Mesodermal cell (in vitro differentiated cells): Measurements from ENCODE around the gene TMUB2.

Experiments used
- H3K27ac ChIP-seq: 2 replicates; pipeline ENCODE4 v1.7.0; 2013; ENCODE audit warnings: mild to moderate bottlenecking, low read depth, low read length, moderate library complexity; ENCODE audit not compliant: severe bottlenecking
- H3K36me3 ChIP-seq: 2 replicates; pipeline ENCODE4 v1.7.1; 2013; ENCODE audit warnings: mild to moderate bottlenecking, low read length, moderate library complexity; ENCODE audit not compliant: control insufficient read depth, insufficient read depth
- H3K4me1 ChIP-seq: one replicate; pipeline ENCODE4 v1.7.1; 2013; ENCODE audit warnings: mild to moderate bottlenecking, low read length; ENCODE audit not compliant: insufficient read depth, control insufficient read depth, poor library complexity, severe bottlenecking
- H3K4me3 ChIP-seq: 2 replicates; pipeline ENCODE4 v1.7.0; 2013; ENCODE audit warnings: low read length, control low read depth, mild to moderate bottlenecking; ENCODE audit not compliant: insufficient read depth, poor library complexity, severe bottlenecking; ENCODE audit errors: extremely low read depth
- H3K9me3 ChIP-seq: 2 replicates; pipeline ENCODE4 v1.7.1; 2013; ENCODE audit warnings: mild to moderate bottlenecking, low read length, moderate library complexity; ENCODE audit not compliant: control insufficient read depth
- WGBS, 2 experiments: methylation state at CpG; one replicate each; pipeline ENCODE4 v1.1.5; 2013; ENCODE audit warnings: missing lambda C conversion rate in 2 of 2; ENCODE audit not compliant: insufficient coverage in 2 of 2; 5-methylcytosine and 5-hydroxymethylcytosine counted together

The TMUB2 gene

DNA sequence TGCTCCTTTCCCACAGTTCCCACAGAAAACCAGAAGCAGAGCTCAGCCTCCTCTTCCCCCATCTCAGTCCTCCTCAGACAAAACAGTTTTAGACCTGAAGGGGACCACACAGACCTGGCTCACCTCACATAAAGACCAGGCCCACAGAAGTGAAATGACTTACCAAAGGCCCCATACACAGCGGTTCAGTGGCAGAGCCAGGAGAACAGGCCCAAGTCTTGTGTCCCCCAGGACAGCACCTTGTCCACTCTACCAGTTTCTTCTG is 27.4 kb downstream of the TMUB2 start:
- Histone ChIP-seq H3K9me3 (no peaks in the 10 kb centered on the region), H3K4me1 (peaks cover 13% of the 10 kb centered on the region), H3K27ac (no peak overlapping the region), H3K4me3 (no peak overlapping the region), H3K36me3 (peaks cover 72% of the 10 kb centered on the region)
- no CpG with 5 or more reads among the region's 1 CpG for WGBS, 2 experiments

- H3K9me3 ChIP-seq = no peaks in the 10 kb centered on the region
- no peak overlapping the region for H3K27ac ChIP-seq
- H3K36me3 ChIP-seq = peaks cover 64% of the 10 kb centered on the region
- peaks cover 11% of the 10 kb centered on the region for H3K4me1 ChIP-seq
- 98% methylated on average over 5 to 6 of the region's 6 CpGs for WGBS, 2 experiments
- no peak overlapping the region for H3K4me3 ChIP-seq
These were observed 28.1 kb downstream of the TMUB2 start for GRCh38 chr17:44214896-44215295.

- Histone ChIP-seq H3K9me3 (no peaks in the 10 kb centered on the region), H3K4me1 (peaks cover 8% of the 10 kb centered on the region), H3K36me3 (peaks cover 56% of the 10 kb centered on the region), H3K27ac (no peak overlapping the region), H3K4me3 (no peak overlapping the region)
- WGBS, 2 experiments = 95 to 96% methylated on average over 2 to 4 of the region's 5 CpGs
These were observed 29.4 kb downstream of the TMUB2 start for GRCh38 chr17:44216173-44216572.

DNA sequence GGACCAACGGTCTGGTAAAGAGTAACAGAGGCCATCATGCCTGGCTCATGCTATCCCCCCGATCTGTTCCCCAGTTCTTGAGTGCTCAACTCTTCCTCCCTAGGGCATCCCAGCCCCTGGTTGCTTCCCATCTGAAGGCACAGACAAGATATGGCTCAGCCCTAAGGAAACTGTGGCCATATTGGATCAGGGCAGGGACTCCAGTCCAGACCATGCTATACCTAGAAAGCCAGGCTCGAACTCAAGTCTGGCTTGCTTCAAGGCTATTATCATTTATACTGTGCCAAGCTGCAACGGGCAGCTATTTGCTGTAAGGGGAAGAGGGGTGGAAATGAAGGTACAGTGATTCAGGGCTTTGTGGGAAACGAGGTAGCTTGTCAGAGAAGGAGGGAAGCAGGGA is 29.9 kb downstream of the TMUB2 start:
- Histone ChIP-seq H3K4me3 (no peak overlapping the region), H3K4me1 (peaks cover 8% of the 10 kb centered on the region), H3K9me3 (no peaks in the 10 kb centered on the region), H3K27ac (no peak overlapping the region), H3K36me3 (peaks cover 51% of the 10 kb centered on the region)
- WGBS, 2 experiments = 95 to 97% methylated on average over 5 of the region's 5 CpGs

GRCh38 chr17:44217738-44218343 is 31.1 kb downstream of the TMUB2 start:
- H3K36me3 ChIP-seq = peaks cover 41% of the 10 kb centered on the region
- WGBS, 2 experiments = 23% methylated on average over 10 of the region's 10 CpGs; no CpG with 5 or more reads in 1 of the 2 experiments
- no peaks in the 10 kb centered on the region for H3K9me3 ChIP-seq
- H3K4me3 ChIP-seq = peak overlapping the region; percentile 72
- H3K4me1 ChIP-seq = peaks cover 8% of the 10 kb centered on the region
- peak overlapping the region; percentile 86 for H3K27ac ChIP-seq

GRCh38 chr17:44218344-44219107 is 31.8 kb downstream of the TMUB2 start:
- peak overlapping the region; percentile 86 for H3K27ac ChIP-seq
- 0% methylated on average over 10 to 35 of the region's 89 CpGs for WGBS, 2 experiments
- peaks cover 36% of the 10 kb centered on the region for H3K36me3 ChIP-seq
- no peaks in the 10 kb centered on the region for H3K9me3 ChIP-seq
- H3K4me1 ChIP-seq = peaks cover 8% of the 10 kb centered on the region
- peak overlapping the region; percentile 72 for H3K4me3 ChIP-seq

DNA sequence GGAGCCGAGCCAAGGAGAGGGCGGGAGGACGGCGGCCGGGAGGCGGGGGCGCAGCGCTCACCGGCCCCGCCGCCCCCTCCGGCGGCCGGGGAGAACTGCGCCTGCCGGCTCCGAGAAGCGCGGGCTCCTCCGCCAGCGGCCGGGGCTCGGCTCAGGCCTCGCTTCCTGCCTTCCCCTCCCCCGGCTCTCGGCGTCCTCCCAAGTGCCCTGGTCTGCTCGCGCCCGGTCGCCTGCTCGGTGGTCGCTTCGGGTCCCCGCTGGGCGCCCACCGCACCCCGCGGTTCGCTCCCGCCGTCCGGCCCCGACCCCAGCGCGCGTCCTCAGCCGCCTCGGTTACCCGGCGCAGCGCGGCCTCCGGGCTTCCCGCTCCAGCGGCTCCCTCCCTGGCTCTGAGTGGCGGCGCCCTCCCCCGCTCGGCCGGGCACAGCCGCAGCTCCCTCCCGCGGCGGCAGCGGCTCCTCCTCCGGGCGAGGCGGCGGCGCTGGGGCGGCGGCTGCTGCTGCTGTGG is 32.4 kb downstream of the TMUB2 start:
- 0% methylated on average over 37 to 69 of the region's 73 CpGs for WGBS, 2 experiments
- peak overlapping the region; percentile 72 for H3K4me3 ChIP-seq
- H3K36me3 ChIP-seq = peaks cover 34% of the 10 kb centered on the region
- H3K9me3 ChIP-seq = no peaks in the 10 kb centered on the region
- peaks cover 8% of the 10 kb centered on the region for H3K4me1 ChIP-seq
- H3K27ac ChIP-seq = peak overlapping the region; percentile 86

- Histone ChIP-seq H3K4me3 (peak within 1 kb of the TSS; percentile 72), H3K27ac (peak within 1 kb of the TSS; percentile 86), H3K36me3 (peaks cover 28% of the 10 kb centered on the region), H3K4me1 (peaks cover 8% of the 10 kb centered on the region), H3K9me3 (no peaks in the 10 kb centered on the region)
- 0% methylated on average over 5 to 33 of the region's 76 CpGs for WGBS, 2 experiments
These were observed 32.9 kb downstream of the TMUB2 start, which contains the start of gene UBTF for GRCh38 chr17:44219616-44220212. Gene UBTF, minus strand, starts transcription at chr17:44219675. Its CDS starts 1,446 bp downstream, at chr17:44218229.

DNA sequence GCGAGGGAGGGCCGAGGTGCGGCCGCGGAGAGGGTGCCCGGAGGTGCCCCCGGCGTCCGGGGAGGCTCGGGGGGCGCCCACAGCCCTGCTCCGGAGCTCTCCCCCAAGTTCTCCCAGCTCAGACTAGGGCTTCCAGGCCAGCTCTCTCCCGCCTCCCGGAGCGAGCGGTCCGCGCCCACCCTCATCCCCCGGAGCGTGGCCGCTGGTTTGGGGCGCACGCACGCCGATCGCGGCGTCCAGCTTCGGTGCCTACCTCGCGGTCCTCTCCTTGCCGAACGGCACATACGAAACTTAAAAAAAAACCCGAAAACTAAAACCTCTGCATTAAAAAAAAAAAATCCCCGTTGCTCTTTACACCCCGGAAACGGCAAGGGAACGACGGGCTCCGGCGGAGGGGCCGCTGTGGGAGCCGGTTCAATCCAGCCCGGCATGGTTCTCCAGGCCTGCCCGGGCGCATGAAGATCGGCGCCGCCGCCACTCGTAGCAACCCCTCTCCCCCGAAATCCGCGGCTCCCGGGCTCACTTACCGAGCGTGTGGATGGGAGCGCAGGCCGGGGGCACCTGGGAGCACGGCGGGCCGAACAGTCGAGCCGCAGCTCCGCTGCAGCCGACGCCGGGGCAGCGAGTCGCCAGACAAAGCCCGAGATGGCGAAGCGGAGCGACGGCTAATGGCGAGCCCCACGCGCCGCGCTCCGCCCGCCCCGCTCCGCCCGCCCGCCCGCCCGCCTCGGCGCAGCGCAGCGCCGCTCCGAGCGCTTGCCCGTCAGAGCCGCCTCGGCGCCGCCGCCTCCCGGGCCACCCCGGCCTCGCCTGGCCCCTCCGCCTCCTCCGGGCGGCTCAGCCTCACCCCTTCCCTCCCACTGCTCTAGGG is 33.7 kb downstream of the TMUB2 start:
- Histone ChIP-seq H3K36me3 (peaks cover 21% of the 10 kb centered on the region), H3K27ac (peak overlapping the region; percentile 77), H3K4me3 (peak overlapping the region; percentile 72), H3K9me3 (no peaks in the 10 kb centered on the region), H3K4me1 (peaks cover 8% of the 10 kb centered on the region)
- WGBS, 2 experiments = 0% methylated on average over 36 to 78 of the region's 108 CpGs

DNA sequence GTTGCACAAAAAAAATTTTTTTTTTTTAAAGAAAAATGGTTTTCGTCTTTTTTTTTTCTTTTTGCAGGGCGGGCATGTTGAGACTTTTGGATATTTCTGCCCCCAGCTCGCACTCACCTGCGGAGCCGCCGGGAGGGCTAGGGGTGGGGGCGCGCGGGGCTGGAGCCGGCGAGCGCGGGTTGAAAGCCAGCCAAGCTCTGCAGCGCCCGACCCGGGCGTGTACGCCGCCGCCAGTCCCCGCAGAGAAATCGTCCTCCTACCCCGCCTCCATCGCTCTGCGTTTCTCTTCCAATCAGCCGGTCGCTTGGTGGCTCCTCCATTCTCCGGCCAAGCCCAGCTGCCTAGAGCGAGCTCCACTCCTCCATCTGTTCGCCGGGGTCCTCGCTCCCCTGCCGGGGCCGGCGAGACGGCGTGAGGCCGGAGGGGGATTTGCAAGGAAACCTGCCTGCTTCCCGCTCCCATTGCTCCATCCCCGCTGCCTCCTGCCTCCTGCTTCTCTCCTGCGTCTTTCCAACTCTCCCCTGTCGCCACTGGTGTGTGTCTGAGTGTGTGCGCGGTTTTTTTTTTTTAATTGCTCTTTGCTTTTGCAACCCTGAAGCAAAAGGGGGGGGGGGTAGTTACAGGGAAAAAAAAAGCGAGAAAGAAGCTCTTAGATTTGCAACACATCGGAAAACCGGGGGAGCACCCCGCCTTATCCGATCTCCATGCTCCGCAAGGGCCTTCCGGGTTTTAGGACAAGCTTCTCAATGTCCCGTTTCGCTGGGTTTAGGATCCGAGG is 34.5 kb downstream of the TMUB2 start:
- 0 to 1% methylated on average over 37 to 43 of the region's 54 CpGs for WGBS, 2 experiments
- Histone ChIP-seq H3K36me3 (peaks cover 12% of the 10 kb centered on the region), H3K4me1 (peaks cover 8% of the 10 kb centered on the region), H3K27ac (peak overlapping the region; percentile 77), H3K9me3 (no peaks in the 10 kb centered on the region), H3K4me3 (peak overlapping the region; percentile 72)
